Caki2 (cell line): ENCODE data around the gene COL6A1. TPM values are rescaled to one million over a fixed set of nuclear protein-coding genes. Genes with fewer than 3 reads are reported as not detected.

Experiments
- DNase-seq: peaks from one replicate; pipeline ENCODE4 v3.0.0-alpha.2; 2015; ENCODE audit warnings: low read depth
- in situ Hi-C: cut with HindIII; loops from 2 replicates; pipeline ENCODE4 v1.10.0; 2016; ENCODE audit warnings: low sequenced_read_pairs, low pct_unique_long_range_greater_than_20kb, mixed read lengths
- total RNA-seq: library from RNA; depleted of rRNA; stranded (reverse); fragments of >200 nt; shearing (Covaris generic); gene quantifications from 2 replicates; pipeline ENCODE4 v1.2.3, GENCODE V29; 2014; ENCODE audit warnings: low replicate concordance

COL6A1 gene
- total RNA-seq, 1 experiment from 2014 or later: 146 TPM

- in situ Hi-C loops: no loop called here
- DNase-seq: no peak
These were observed 7.9 kb downstream of the COL6A1 start for GRCh38 chr21:45989355-45990048.

DNA sequence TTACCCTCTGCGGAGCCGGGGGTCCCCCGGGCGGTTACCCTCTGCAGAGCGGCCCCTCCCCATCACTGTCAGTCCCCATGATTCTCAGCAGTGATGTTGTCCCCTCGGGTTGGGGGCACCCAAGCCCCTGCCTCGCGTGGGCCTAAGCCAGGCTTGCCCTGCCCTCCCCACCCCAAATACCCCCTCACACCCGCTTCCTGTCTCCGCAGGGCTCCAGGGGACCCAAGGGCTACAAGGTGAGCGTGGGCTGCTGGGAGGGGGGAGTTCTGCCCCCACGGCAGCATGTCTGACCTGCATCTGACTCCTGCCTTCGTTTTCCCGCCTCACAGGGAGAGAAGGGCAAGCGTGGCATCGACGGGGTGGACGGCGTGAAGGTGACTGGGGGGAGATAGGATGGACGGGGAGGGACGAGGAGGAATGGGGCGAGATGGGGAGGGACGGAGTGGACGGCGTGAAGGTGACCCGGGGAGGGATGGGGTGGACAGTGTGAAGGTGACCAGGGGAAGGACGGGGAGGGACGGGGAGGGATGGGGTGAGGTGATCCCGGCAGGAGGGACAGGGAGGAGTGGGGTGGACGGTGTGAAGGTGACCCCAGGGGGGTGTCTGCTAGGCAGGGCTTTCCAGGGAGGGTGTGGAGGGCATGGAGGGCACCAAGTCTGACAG, 8.6 kb downstream of the COL6A1 start:
- in situ Hi-C loops: no loop called here
- no peak for DNase-seq

DNA sequence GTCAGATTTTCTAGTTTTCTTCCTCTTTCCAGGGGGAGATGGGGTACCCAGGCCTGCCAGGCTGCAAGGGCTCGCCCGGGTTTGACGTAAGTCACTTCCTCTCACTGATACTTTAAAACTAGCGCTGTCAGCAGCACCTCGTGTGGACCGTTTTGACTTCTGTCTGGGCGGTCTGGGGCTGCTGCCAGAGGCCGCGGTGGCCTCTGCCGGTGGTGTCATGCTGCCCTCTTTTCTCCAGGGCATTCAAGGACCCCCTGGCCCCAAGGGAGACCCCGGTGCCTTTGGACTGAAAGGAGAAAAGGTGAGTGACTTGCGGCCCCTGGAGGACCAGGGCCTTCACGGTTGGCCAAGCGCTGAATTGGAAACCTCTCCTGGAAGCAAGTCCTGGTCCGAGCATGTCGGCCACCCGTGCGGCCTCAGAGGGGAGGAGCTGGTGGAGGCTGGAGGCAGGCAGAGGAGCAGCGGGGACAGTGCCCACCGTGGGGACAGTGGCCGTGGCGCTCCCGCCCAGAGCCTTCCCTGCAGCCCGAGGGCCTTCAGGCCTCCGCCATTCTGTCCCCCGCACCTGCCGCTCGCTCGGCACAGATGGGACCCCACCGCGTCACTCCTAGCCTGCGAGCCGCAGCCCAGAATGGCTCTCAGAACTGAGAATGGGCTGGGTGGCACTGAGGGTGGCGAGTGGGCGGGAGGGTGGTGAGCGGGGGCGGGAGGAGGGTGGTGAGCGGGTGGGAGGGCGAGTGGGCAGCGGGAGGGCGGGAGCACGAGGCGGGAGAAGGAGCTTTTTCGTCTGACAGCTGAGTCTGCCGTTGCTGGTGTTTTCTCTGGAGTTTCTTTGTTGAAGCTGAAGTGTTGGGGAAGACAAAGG, 9.4 kb downstream of the COL6A1 start:
- no peak for DNase-seq
- in situ Hi-C loops: no loop called here

GRCh38 chr21:45991606-45992300, 10.2 kb downstream of the COL6A1 start:
- no peak for DNase-seq
- in situ Hi-C loops: no loop called here

DNA sequence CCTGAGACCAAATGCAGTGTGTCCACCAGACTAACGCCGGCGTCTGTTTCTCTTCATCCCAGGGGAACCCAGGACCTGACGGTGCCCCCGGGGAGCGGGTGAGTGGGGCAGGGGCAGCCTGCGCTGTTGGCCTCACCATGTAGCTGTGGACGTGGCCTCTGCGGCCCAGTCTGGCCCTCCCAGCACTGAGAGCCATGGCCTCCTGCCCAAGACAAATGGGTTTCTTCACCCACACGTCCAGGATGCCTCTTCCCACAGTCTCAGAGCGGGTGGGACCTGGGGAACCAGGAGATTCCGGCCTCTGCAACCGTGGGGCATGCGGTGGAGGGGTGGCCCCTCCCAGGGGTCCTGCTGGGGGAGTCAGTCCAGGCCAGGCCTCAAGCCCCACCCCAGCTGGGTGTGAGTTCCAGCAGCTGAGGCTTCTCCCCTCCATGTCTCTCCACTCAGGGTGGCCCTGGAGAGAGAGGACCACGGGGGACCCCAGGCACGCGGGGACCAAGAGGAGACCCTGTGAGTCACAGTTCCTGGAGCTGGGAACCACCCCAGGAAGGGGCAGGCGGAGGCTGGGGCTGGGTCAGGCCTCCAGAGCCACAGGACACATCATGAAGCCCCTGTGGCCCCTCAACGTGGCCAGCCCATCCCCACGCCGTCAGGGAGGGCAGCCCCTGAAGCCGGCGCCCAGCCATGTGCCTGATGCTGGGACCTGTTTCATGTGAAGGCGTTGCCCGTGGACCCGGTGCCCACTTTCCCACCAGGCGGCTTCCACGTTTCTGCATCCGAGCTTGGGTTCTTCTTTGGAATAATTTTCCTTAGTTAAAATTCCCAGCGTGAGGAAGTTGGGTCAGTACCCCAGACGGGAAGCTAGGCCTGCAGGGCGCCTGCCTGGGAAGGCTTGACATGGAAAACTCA, 11.0 kb downstream of the COL6A1 start:
- no peak for DNase-seq
- in situ Hi-C loops: no loop called here

- in situ Hi-C loops: no loop called here
- DNase-seq: no peak
These were observed 11.9 kb downstream of the COL6A1 start for GRCh38 chr21:45993210-45994085.

DNA sequence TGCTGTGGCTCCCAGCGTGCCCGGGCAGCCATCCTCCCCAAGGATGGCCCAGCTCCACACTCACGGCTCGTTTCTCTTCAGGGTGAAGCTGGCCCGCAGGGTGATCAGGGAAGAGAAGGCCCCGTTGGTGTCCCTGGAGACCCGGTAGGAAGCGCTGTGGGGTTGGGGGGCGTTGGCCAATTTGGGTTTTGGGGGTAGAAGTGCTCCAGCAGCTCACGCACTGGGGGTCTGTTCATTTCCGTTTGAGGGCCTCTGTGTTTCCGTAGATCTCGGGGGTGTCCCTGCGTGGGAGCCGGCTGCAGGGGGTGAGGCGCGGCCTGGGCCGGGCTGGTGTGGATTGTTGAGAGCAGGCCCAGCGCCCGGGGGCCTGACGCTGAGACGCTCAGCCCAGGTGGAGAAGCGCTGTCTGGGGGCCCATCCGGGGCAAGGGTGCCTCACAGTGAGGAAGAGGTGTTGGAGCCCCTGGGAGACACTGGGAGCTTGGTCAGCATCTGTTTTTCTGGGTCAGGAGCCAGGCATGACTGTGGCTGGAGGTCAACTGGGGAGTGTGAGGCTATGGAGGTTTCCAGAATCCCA, 12.6 kb downstream of the COL6A1 start:
- DNase-seq: no peak
- in situ Hi-C loops: no loop called here

GRCh38 chr21:45994759-45995685, 13.5 kb downstream of the COL6A1 start:
- no peak for DNase-seq
- in situ Hi-C loops: no loop called here

DNA sequence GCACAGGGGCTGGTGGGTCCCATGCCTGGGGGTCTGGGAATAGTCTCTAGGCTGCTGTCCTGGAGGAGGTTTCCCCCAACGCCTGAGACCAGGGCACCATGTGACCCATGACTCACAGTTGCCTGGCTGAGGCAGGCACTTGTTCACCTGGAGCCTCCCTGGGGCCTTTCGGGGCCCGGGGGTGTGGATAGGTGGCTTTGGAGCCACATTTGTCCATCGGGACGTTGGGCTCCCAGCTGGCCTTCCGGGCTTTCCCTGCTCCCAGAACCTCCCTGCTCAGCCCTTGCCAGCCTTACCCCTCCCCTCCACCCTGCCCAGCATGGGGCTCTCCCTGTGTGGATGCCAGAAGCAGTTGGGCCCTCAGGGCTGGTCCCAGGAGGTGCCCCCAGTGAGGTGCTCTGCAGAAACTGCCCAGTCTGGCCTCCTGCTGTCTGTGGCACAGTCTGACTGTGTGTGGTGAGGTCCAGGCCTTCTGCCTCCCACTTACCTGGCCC, 14.2 kb downstream of the COL6A1 start:
- peak; percentile 19 for DNase-seq
- in situ Hi-C loops: no loop called here

DNA sequence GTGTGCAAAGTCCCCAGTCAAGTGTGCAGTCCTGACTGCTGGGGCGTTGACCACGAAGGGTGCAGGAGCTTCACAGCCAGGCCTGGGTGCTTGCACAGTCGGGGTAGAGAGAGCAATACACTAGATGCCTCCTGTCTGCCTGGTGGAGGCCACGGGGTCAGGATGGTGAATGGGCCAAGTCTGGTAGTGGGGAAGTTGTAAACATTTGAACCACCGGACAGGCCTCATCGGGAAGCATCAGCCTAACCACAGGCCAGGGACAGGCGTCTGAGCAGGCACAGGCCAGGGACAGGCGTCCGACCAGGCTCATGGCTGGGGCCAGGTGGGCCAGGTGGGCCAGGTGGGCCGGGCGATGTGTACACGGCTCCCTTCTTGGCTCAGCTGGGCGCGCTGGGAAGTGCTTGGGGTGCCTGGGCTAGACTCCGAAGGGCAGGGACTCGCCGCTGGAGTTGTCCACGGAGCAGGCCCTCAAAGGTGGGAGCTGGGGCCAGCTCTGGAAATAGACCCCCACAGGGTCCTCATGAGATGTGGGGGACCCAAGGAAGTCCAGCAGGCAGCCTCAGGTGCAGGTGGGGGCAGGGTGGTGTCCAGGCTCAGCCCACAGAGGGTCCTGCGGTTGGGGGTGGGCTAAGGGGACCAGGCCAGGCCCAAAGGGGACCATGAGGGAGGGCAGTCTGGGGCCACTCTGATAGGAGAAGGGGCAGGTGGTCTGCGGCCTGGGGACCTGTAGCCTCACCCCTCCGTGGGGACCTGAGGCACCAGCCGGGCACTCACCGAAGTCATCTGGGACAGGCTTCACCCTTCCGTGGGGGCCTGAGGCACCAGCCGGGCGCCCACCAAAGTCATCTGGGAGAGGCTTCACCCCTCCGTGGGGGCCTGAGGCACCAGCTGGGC, 15.0 kb downstream of the COL6A1 start:
- in situ Hi-C loops: no loop called here
- DNase-seq: no peak

DNA sequence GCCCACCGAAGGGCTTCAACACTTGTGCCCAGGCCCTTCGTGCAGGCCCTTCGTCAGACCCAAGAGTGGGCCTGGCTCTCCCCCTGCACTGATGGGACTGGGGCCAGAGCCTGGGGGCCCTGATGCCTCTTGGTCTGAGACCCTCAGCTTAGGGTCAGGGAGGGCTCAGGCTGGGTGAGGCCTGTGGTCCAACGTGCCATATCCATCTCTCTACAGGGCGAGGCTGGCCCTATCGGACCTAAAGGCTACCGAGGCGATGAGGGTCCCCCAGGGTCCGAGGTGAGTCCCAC, 15.6 kb downstream of the COL6A1 start:
- no peak for DNase-seq
- in situ Hi-C loops: no loop called here

GRCh38 chr21:45997495-45998275, 16.1 kb downstream of the COL6A1 start:
- DNase-seq: no peak
- in situ Hi-C loops: no loop called here

DNA sequence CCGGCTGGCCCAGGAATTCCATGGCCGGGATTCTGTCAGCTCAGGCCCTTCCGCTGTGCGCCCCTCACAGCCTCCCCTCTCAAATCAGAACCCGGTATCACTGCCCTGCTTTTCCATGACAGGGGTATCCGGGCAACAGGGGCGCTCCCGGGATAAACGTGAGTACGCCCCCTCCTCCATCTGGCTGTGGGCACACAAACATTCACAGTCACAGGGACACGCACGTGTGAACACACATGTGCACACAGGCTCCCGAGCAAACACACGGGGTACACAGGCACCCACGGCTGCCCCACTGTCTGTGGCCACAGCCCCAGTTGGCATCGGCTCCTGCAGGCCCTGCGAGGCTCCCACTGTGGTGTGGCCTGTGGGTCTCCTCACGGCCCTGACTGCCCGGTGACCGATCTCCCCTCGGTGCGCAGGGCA, 16.7 kb downstream of the COL6A1 start:
- no peak for DNase-seq
- in situ Hi-C loops: no loop called here
